Endothelial cell of umbilical vein (primary cell): Measurements from ENCODE around the gene IKZF1.

Source experiments
- GATA2 ChIP-seq: IDR thresholded peaks from 2 replicates; pipeline ENCODE4 v1.7.0; 2011; ENCODE audit warnings: low read depth, mild to moderate bottlenecking, moderate library complexity, mixed read lengths, low read length; ENCODE audit not compliant: insufficient read length, insufficient read depth
- POLR2A ChIP-seq: IDR thresholded peaks from 2 replicates; pipeline ENCODE4 v1.6.1; 2012; ENCODE audit warnings: low read depth, mild to moderate bottlenecking, control low read depth, low read length
- TF ChIP-seq, protein P1 (sequence below), 2 donors: IDR thresholded peaks; 1 replicate in 1 of 2; 2 replicates in 1 of 2; pipeline ENCODE4 v1.5.1; 2011; ENCODE audit warnings: low read length in 2 of 2, mild to moderate bottlenecking in 2 of 2, moderate library complexity in 2 of 2, control low read depth in 1 of 2, inconsistent platforms in 1 of 2, low read depth in 1 of 2; ENCODE audit not compliant: insufficient read depth in 1 of 2; ENCODE audit errors: extremely low read depth in 1 of 2

DNA sequence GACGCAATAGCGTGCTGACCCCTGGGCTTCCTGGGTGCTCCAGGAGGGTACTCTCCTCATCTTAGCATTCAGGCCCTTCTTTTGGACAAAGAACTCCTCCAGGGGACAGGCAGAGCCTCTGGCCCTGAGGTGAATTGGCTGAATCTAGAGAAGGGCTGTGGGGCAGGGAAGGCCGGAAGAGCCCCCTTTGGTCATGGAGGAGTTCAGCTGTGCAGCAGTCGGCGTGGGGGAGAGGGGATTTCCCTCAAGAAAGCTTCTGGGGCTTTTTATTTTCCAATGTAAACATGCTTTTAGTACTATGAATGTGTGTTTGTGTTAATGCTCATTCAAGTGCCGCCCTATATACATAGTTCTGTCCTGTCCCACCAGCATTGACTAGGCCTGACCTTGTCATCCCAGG, 106.8 kb downstream of the IKZF1 start:
- TF ChIP-seq, protein P1, sequence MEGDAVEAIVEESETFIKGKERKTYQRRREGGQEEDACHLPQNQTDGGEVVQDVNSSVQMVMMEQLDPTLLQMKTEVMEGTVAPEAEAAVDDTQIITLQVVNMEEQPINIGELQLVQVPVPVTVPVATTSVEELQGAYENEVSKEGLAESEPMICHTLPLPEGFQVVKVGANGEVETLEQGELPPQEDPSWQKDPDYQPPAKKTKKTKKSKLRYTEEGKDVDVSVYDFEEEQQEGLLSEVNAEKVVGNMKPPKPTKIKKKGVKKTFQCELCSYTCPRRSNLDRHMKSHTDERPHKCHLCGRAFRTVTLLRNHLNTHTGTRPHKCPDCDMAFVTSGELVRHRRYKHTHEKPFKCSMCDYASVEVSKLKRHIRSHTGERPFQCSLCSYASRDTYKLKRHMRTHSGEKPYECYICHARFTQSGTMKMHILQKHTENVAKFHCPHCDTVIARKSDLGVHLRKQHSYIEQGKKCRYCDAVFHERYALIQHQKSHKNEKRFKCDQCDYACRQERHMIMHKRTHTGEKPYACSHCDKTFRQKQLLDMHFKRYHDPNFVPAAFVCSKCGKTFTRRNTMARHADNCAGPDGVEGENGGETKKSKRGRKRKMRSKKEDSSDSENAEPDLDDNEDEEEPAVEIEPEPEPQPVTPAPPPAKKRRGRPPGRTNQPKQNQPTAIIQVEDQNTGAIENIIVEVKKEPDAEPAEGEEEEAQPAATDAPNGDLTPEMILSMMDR (IDR thresholded peaks at IDR 0.05; ENCODE audit: extremely low read depth in 1 of 2, insufficient read depth in 1 of 2, low read depth in 1 of 2, low read length in 2 of 2), result no peak
- TF ChIP-seq POLR2A (no peak), GATA2 (no peak)
